Measurements from ENCODE around the gene ZDHHC14.

The ZDHHC14 gene

GRCh38 chr6:157479464-157480303, 98.7 kb downstream of the ZDHHC14 start:
- no peak for DNase-seq (ENCODE audit: low read depth in 2 of 2)
- no peak for TF ChIP-seq CTCF (IDR thresholded peaks at IDR 0.05; ENCODE audit: low read depth, low read length)

GRCh38 chr6:157481189-157481864, 100.3 kb downstream of the ZDHHC14 start:
- no peak for DNase-seq (ENCODE audit: low read depth in 2 of 2)
- no peak for TF ChIP-seq CTCF (IDR thresholded peaks at IDR 0.05; ENCODE audit: low read depth, low read length)
- H3K4me3 ChIP-seq (replicated peaks in 1 of 2; ENCODE audit: low read depth in 2 of 2, low read length in 2 of 2): no peak overlapping the region

More at GRCh38 chr6:157479464-157480303, 98.7 kb downstream of the ZDHHC14 start:
- no peak overlapping the region for H3K4me3 ChIP-seq (replicated peaks in 1 of 2; ENCODE audit: low read depth in 2 of 2, low read length in 2 of 2)

GRCh38 chr6:157481865-157482249, 100.9 kb downstream of the ZDHHC14 start:
- DNase-seq (ENCODE audit: low read depth in 2 of 2): no peak
- no peak overlapping the region for H3K4me3 ChIP-seq (replicated peaks in 1 of 2; ENCODE audit: low read depth in 2 of 2, low read length in 2 of 2)
- no peak for TF ChIP-seq CTCF (IDR thresholded peaks at IDR 0.05; ENCODE audit: low read depth, low read length)

GRCh38 chr6:157483770-157484169, 102.8 kb downstream of the ZDHHC14 start:
- no peak for TF ChIP-seq CTCF (IDR thresholded peaks at IDR 0.05; ENCODE audit: low read depth, low read length)
- DNase-seq (ENCODE audit: low read depth in 2 of 2): no peak

GRCh38 chr6:157484181-157484580, 103.2 kb downstream of the ZDHHC14 start:
- no peak for DNase-seq (ENCODE audit: low read depth in 2 of 2)
- no peak overlapping the region for H3K4me3 ChIP-seq (replicated peaks in 1 of 2; ENCODE audit: low read depth in 2 of 2, low read length in 2 of 2)
- no peak for TF ChIP-seq CTCF (IDR thresholded peaks at IDR 0.05; ENCODE audit: low read depth, low read length)

More at GRCh38 chr6:157483770-157484169, 102.8 kb downstream of the ZDHHC14 start:
- H3K4me3 ChIP-seq (replicated peaks in 1 of 2; ENCODE audit: low read depth in 2 of 2, low read length in 2 of 2): no peak overlapping the region

- H3K4me3 ChIP-seq (replicated peaks in 1 of 2; ENCODE audit: low read depth in 2 of 2, low read length in 2 of 2): no peak overlapping the region
- DNase-seq (ENCODE audit: low read depth in 2 of 2): no peak
- TF ChIP-seq CTCF (IDR thresholded peaks at IDR 0.05; ENCODE audit: low read depth, low read length): no peak
Measured at GRCh38 chr6:157486572-157486971, 105.6 kb downstream of the ZDHHC14 start.

All from cardiac fibroblast (primary cell).